ENCODE measurements around the gene TMEM139.

Gene TMEM139

GRCh38 chr7:143284591-143285469 is at the start of gene TMEM139:
Gene TMEM139, plus strand, starts transcription at chr7:143284958. Its CDS starts 1,000 bp downstream, at chr7:143285958.
- DNase-seq (ENCODE audit: low spot score), result peak; percentile 79

GRCh38 chr7:143235561-143235960 is 49.2 kb upstream of the TMEM139 start:
- DNase-seq (ENCODE audit: low spot score), result no peak

GRCh38 chr7:143236408-143236990 is 48.3 kb upstream of the TMEM139 start:
- no peak for DNase-seq (ENCODE audit: low spot score)

- no peak for DNase-seq (ENCODE audit: low spot score)
Observed at GRCh38 chr7:143237366-143237765, 47.4 kb upstream of the TMEM139 start.

- DNase-seq (ENCODE audit: low spot score), result no peak
Observed at GRCh38 chr7:143238289-143238980, 46.3 kb upstream of the TMEM139 start.

GRCh38 chr7:143239813-143240212 is 44.9 kb upstream of the TMEM139 start:
- DNase-seq (ENCODE audit: low spot score), result no peak

GRCh38 chr7:143240291-143241168 is 44.2 kb upstream of the TMEM139 start:
- peak; percentile 83 for DNase-seq (ENCODE audit: low spot score)

- DNase-seq (ENCODE audit: low spot score), result no peak
Observed at GRCh38 chr7:143242306-143242705, 42.5 kb upstream of the TMEM139 start.

- no peak for DNase-seq (ENCODE audit: low spot score)
Observed at GRCh38 chr7:143243111-143243510, 41.6 kb upstream of the TMEM139 start.

- no peak for DNase-seq (ENCODE audit: low spot score)
Observed at GRCh38 chr7:143243614-143244013, 41.1 kb upstream of the TMEM139 start.

GRCh38 chr7:143244321-143244720 is 40.4 kb upstream of the TMEM139 start:
- no peak for DNase-seq (ENCODE audit: low spot score)

GRCh38 chr7:143245123-143245522 is 39.6 kb upstream of the TMEM139 start:
- DNase-seq (ENCODE audit: low spot score), result no peak

- no peak for DNase-seq (ENCODE audit: low spot score)
Observed at GRCh38 chr7:143247372-143247771, 37.4 kb upstream of the TMEM139 start.

GRCh38 chr7:143248761-143249354 is 35.9 kb upstream of the TMEM139 start:
- no peak for DNase-seq (ENCODE audit: low spot score)

GRCh38 chr7:143250199-143250598 is 34.6 kb upstream of the TMEM139 start:
- DNase-seq (ENCODE audit: low spot score), result no peak

GRCh38 chr7:143250822-143251221 is 33.9 kb upstream of the TMEM139 start:
- DNase-seq (ENCODE audit: low spot score), result no peak

GRCh38 chr7:143252006-143252405 is 32.8 kb upstream of the TMEM139 start:
- no peak for DNase-seq (ENCODE audit: low spot score)

- no peak for DNase-seq (ENCODE audit: low spot score)
Observed at GRCh38 chr7:143255564-143255963, 29.2 kb upstream of the TMEM139 start.

- no peak for DNase-seq (ENCODE audit: low spot score)
Observed at GRCh38 chr7:143256325-143256724, 28.4 kb upstream of the TMEM139 start.

- DNase-seq (ENCODE audit: low spot score), result no peak
Observed at GRCh38 chr7:143256932-143257331, 27.8 kb upstream of the TMEM139 start.

GRCh38 chr7:143257501-143257900 is 27.3 kb upstream of the TMEM139 start:
- no peak for DNase-seq (ENCODE audit: low spot score)
